IPS-18c (cell line): ENCODE measurements around the gene PPP3CB.

Experiments used
- H3K4me3 ChIP-seq: 2 replicates; pipeline ENCODE4 v1.7.0; 2013; ENCODE audit warnings: low read depth, mild to moderate bottlenecking, low read length, moderate library complexity; ENCODE audit not compliant: insufficient read depth
- H3K9me3 ChIP-seq: one replicate; pipeline ENCODE4 v1.6.1; 2013; ENCODE audit warnings: mild to moderate bottlenecking, low read length, moderate library complexity; ENCODE audit not compliant: control insufficient read depth, insufficient read depth

The PPP3CB gene

GRCh38 chr10:73495884-73496674 is at the start of gene PPP3CB:
TSS of gene PPP3CB (minus strand) at chr10:73496024. CDS start at chr10:73495889, 135 bp downstream.
- Histone ChIP-seq H3K4me3 (peak within 1 kb of the TSS; percentile 89), H3K9me3 (no peaks in the 10 kb centered on the region)

- H3K4me3 ChIP-seq = no peak overlapping the region
- H3K9me3 ChIP-seq = no peaks in the 10 kb centered on the region
These were observed 49.5 kb upstream of the PPP3CB start for GRCh38 chr10:73545357-73545756.

GRCh38 chr10:73537709-73538108 is 41.9 kb upstream of the PPP3CB start:
- Histone ChIP-seq H3K4me3 (no peak overlapping the region), H3K9me3 (no peaks in the 10 kb centered on the region)

- Histone ChIP-seq H3K9me3 (no peaks in the 10 kb centered on the region), H3K4me3 (no peak overlapping the region)
These were observed 41.5 kb upstream of the PPP3CB start for GRCh38 chr10:73537288-73537687.

GRCh38 chr10:73534857-73535256 is 39.0 kb upstream of the PPP3CB start:
- H3K9me3 ChIP-seq = no peaks in the 10 kb centered on the region
- H3K4me3 ChIP-seq = no peak overlapping the region

GRCh38 chr10:73529089-73529832 is 33.4 kb upstream of the PPP3CB start:
- Histone ChIP-seq H3K4me3 (no peak overlapping the region), H3K9me3 (no peaks in the 10 kb centered on the region)

GRCh38 chr10:73522263-73522662 is 26.4 kb upstream of the PPP3CB start:
- Histone ChIP-seq H3K9me3 (no peaks in the 10 kb centered on the region), H3K4me3 (no peak overlapping the region)

GRCh38 chr10:73519336-73519735 is 23.5 kb upstream of the PPP3CB start:
- Histone ChIP-seq H3K4me3 (no peak overlapping the region), H3K9me3 (no peaks in the 10 kb centered on the region)

GRCh38 chr10:73517166-73517888 is 21.5 kb upstream of the PPP3CB start:
- H3K9me3 ChIP-seq = no peaks in the 10 kb centered on the region

GRCh38 chr10:73512207-73512743 is 16.5 kb upstream of the PPP3CB start:
- Histone ChIP-seq H3K9me3 (no peaks in the 10 kb centered on the region), H3K4me3 (no peak overlapping the region)

More at GRCh38 chr10:73517166-73517888, 21.5 kb upstream of the PPP3CB start:
- H3K4me3 ChIP-seq = no peak overlapping the region

- Histone ChIP-seq H3K9me3 (no peaks in the 10 kb centered on the region), H3K4me3 (no peak overlapping the region)
These were observed 13.9 kb upstream of the PPP3CB start for GRCh38 chr10:73509695-73510094.

- Histone ChIP-seq H3K4me3 (no peak overlapping the region), H3K9me3 (no peaks in the 10 kb centered on the region)
These were observed 10.7 kb upstream of the PPP3CB start for GRCh38 chr10:73506491-73506890.

- H3K4me3 ChIP-seq = no peak overlapping the region
- H3K9me3 ChIP-seq = no peaks in the 10 kb centered on the region
These were observed 10.2 kb upstream of the PPP3CB start for GRCh38 chr10:73506074-73506473.

GRCh38 chr10:73503037-73503436 is 7.2 kb upstream of the PPP3CB start:
- no peaks in the 10 kb centered on the region for H3K9me3 ChIP-seq
- H3K4me3 ChIP-seq = no peak overlapping the region

GRCh38 chr10:73501651-73502050 is 5.8 kb upstream of the PPP3CB start:
- Histone ChIP-seq H3K9me3 (no peaks in the 10 kb centered on the region), H3K4me3 (no peak overlapping the region)

GRCh38 chr10:73497623-73498022 is 1.8 kb upstream of the PPP3CB start:
- H3K4me3 ChIP-seq = no peak overlapping the region
- no peaks in the 10 kb centered on the region for H3K9me3 ChIP-seq

GRCh38 chr10:73495226-73495883 is 469 bp downstream of the PPP3CB start:
- Histone ChIP-seq H3K9me3 (no peaks in the 10 kb centered on the region), H3K4me3 (peak overlapping the region; percentile 89)
